Gastroesophageal sphincter (tissue), 4 donors: Measurements from ENCODE around the gene CPT1C. TPM values are rescaled to one million over a fixed set of nuclear protein-coding genes. Genes with fewer than 3 reads are reported as not detected.

Source experiments
- ATAC-seq: fragments of 150-250 bp; one replicate; pipeline ENCODE4 v1.9.1; 2016; ENCODE audit warnings: mild to moderate bottlenecking, moderate library complexity
- H3K27ac ChIP-seq, 4 donors: fragments of 200-600 bp; sonication (generic) in 3 of 4; 1 replicate in 3 of 4; 2 replicates in 1 of 4; pipeline ENCODE4 v1.5.1; 2016 to 2019
- H3K27me3 ChIP-seq: fragments of 200-600 bp; sonication (generic); one replicate; pipeline ENCODE4 v1.5.1; 2019
- H3K36me3 ChIP-seq, 2 donors: fragments of 200-600 bp; sonication (generic); one replicate each; pipeline ENCODE4 v1.5.1; 2019; ENCODE audit warnings: control low read depth in 1 of 2
- H3K4me1 ChIP-seq, 3 donors: fragments of 200-600 bp; sonication (generic); 1 replicate in 2 of 3; 2 replicates in 1 of 3; pipeline ENCODE4 v1.5.1; 2016 to 2019; ENCODE audit warnings: control low read depth in 2 of 3
- H3K4me3 ChIP-seq, 2 donors: fragments of 200-600 bp; sonication (generic); one replicate each; pipeline ENCODE4 v1.5.1; 2019; ENCODE audit warnings: mild to moderate bottlenecking in 1 of 2, moderate library complexity in 1 of 2
- H3K9me3 ChIP-seq, 3 donors: fragments of 200-600 bp; sonication (generic); one replicate each; pipeline ENCODE4 v1.5.1; 2017 to 2019; ENCODE audit warnings: control low read depth in 2 of 3
- CTCF ChIP-seq, 4 experiments: fragments of 200-600 bp in 2 of 4; fragments of 450-650 bp in 2 of 4; sonication (generic) in 1 of 4; IDR thresholded peaks; one replicate each; pipeline ENCODE4 v1.5.1; 2017 to 2019; ENCODE audit warnings: antibody characterized with exemption in 4 of 4, mild to moderate bottlenecking in 2 of 4, moderate library complexity in 2 of 4
- EP300 ChIP-seq: sonication (generic); formaldehyde crosslinking; IDR thresholded peaks from one replicate; pipeline ENCODE4 v1.6.1; 2017; ENCODE audit warnings: antibody characterized with exemption, mild to moderate bottlenecking
- POLR2A ChIP-seq, 2 donors: fragments of 450-650 bp; IDR thresholded peaks; one replicate each; pipeline ENCODE4 v1.6.1; 2017; ENCODE audit warnings: antibody characterized with exemption in 2 of 2, mild to moderate bottlenecking in 2 of 2, moderate library complexity in 1 of 2
- POLR2AphosphoS5 ChIP-seq: sonication (generic); formaldehyde crosslinking; IDR thresholded peaks from one replicate; pipeline ENCODE4 v1.6.1; 2017; ENCODE audit warnings: antibody characterized with exemption
- WGBS, 2 donors: methylation state at CpG; one replicate each; pipeline ENCODE4 v1.1.5; 2018; ENCODE audit warnings: low coverage in 1 of 2; 5-methylcytosine and 5-hydroxymethylcytosine counted together
- total RNA-seq, 4 donors: library from RNA; depleted of rRNA; stranded (reverse); fragments of >200 nt; gene quantifications; one replicate each; pipeline ENCODE4 v1.1.0, GENCODE V29; 2016

The CPT1C gene
- total RNA-seq, 4 donors from 2014 or later: 2.0 to 3.0 (median 2.6) TPM

GRCh38 chr19:49645995-49646394, 44.9 kb upstream of the CPT1C start:
- Histone ChIP-seq H3K27ac (no peak overlapping the region), H3K36me3 (peaks cover 0 to 63% of the 10 kb centered on the region in 2 donors), H3K4me1 (peaks cover 0 to 49% (median 25%) of the 10 kb centered on the region in 3 donors), H3K9me3 (no peaks in the 10 kb centered on the region), H3K4me3 (no peak overlapping the region), H3K27me3 (no peaks in the 10 kb centered on the region)
- TF ChIP-seq POLR2A (IDR thresholded peaks at IDR 0.05) (no peak), EP300 (no peak), POLR2AphosphoS5 (no peak), CTCF (IDR thresholded peaks at IDR 0.05) (no peak)
- no peak for ATAC-seq
- whole genome bisulfite sequencing, 2 donors: 77% methylated on average over 4 of the region's 13 CpGs; no CpG with 5 or more reads in 1 of the 2 donors

GRCh38 chr19:49646586-49646985, 44.3 kb upstream of the CPT1C start:
- ATAC-seq: no peak
- Histone ChIP-seq H3K27me3 (no peaks in the 10 kb centered on the region), H3K4me3 (no peak overlapping the region), H3K4me1 (peaks cover 0 to 43% (median 25%) of the 10 kb centered on the region in 3 donors), H3K27ac (no peak overlapping the region), H3K9me3 (no peaks in the 10 kb centered on the region), H3K36me3 (peaks cover 0 to 69% of the 10 kb centered on the region in 2 donors)
- TF ChIP-seq POLR2A (IDR thresholded peaks at IDR 0.05) (no peak), EP300 (no peak), POLR2AphosphoS5 (no peak), CTCF (IDR thresholded peaks at IDR 0.05) (no peak)
- no CpG with 5 or more reads among the region's 17 CpGs for WGBS, 2 donors

- WGBS, 2 donors: no CpG with 5 or more reads among the region's 72 CpGs
- Histone ChIP-seq H3K36me3 (peaks cover 0 to 100% of the 10 kb centered on the region in 2 donors), H3K27me3 (no peaks in the 10 kb centered on the region), H3K9me3 (no peaks in the 10 kb centered on the region), H3K4me3 (no peak overlapping the region), H3K4me1 (peaks cover 0 to 6% (median 0%) of the 10 kb centered on the region in 3 donors), H3K27ac (no peak overlapping the region)
- ATAC-seq: no peak
- TF ChIP-seq POLR2AphosphoS5: no peak
- TF ChIP-seq CTCF (IDR thresholded peaks at IDR 0.05): no peak
Measured at GRCh38 chr19:49651029-49651819, 39.7 kb upstream of the CPT1C start.

GRCh38 chr19:49651820-49652550, 38.9 kb upstream of the CPT1C start:
- ATAC-seq: no peak
- no peaks in the 10 kb centered on the region for H3K27me3 ChIP-seq
- 90% methylated on average over 10 of the region's 110 CpGs; no CpG with 5 or more reads in 1 of the 2 donors for WGBS, 2 donors
- H3K4me3 ChIP-seq: no peak overlapping the region
- no peaks in the 10 kb centered on the region for H3K4me1 ChIP-seq
- no peak overlapping the region for H3K27ac ChIP-seq
- TF ChIP-seq POLR2A (IDR thresholded peaks at IDR 0.05) (no peak), CTCF (IDR thresholded peaks at IDR 0.05) (no peak), EP300 (no peak)
- peaks cover 0 to 100% of the 10 kb centered on the region in 2 donors for H3K36me3 ChIP-seq
- no peaks in the 10 kb centered on the region for H3K9me3 ChIP-seq
